KMS-11 (cell line): Measurements from ENCODE around the gene FBXO21.
"Not testable (repeated sequence)": the region's sequence is repeated elsewhere in the genome, so short reads cannot be mapped to it uniquely, and the experiment has no call there.

ENCODE experiments used
- H2AFZ ChIP-seq: fragments of 200-600 bp; sonication (generic); 2 replicates; pipeline ENCODE4 v1.6.1; 2016; ENCODE audit warnings: antibody characterized with exemption, mixed run types, low read depth
- H3K27ac ChIP-seq: fragments of 200-600 bp; sonication (generic); 2 replicates; pipeline ENCODE4 v1.6.1; 2016; ENCODE audit warnings: mild to moderate bottlenecking, mixed run types
- H3K27me3 ChIP-seq: fragments of 200-600 bp; sonication (generic); 2 replicates; pipeline ENCODE4 v1.6.1; 2017; ENCODE audit warnings: mild to moderate bottlenecking, low read depth, mixed run types, moderate library complexity; ENCODE audit not compliant: insufficient read depth
- H3K36me3 ChIP-seq: fragments of 200-600 bp; sonication (generic); 2 replicates; pipeline ENCODE4 v1.6.1; 2017; ENCODE audit warnings: mild to moderate bottlenecking, mixed run types; ENCODE audit not compliant: insufficient read depth
- H3K4me1 ChIP-seq: fragments of 200-600 bp; sonication (generic); 2 replicates; pipeline ENCODE4 v1.6.1; 2016; ENCODE audit warnings: mild to moderate bottlenecking, low read depth, mixed run types; ENCODE audit not compliant: poor library complexity, severe bottlenecking
- H3K4me2 ChIP-seq: fragments of 200-600 bp; sonication (generic); 2 replicates; pipeline ENCODE4 v1.7.0; 2016; ENCODE audit warnings: mild to moderate bottlenecking, mixed run types
- H3K4me3 ChIP-seq: fragments of 200-600 bp; sonication (generic); IDR thresholded peaks from 2 replicates; pipeline ENCODE4 v1.6.1; 2017; ENCODE audit warnings: low read depth, low read length, mixed read lengths; ENCODE audit not compliant: insufficient read depth
- H3K79me2 ChIP-seq: fragments of 200-600 bp; sonication (generic); 2 replicates; pipeline ENCODE4 v1.6.1; 2016; ENCODE audit warnings: low read depth, mixed run types; ENCODE audit not compliant: insufficient read depth
- H3K9ac ChIP-seq: fragments of 200-600 bp; sonication (generic); 2 replicates; pipeline ENCODE4 v1.6.1; 2016; ENCODE audit warnings: mild to moderate bottlenecking, mixed run types
- H4K20me1 ChIP-seq: fragments of 200-600 bp; sonication (generic); 2 replicates; pipeline ENCODE4 v1.6.1; 2016; ENCODE audit warnings: mild to moderate bottlenecking, mixed run types; ENCODE audit not compliant: insufficient read depth
- CTCF ChIP-seq: fragments of 200-600 bp; sonication (generic); conservative IDR thresholded peaks from 2 replicates; pipeline ENCODE4 v1.6.1; 2017; ENCODE audit warnings: low read depth, mild to moderate bottlenecking, antibody characterized with exemption, low read length, moderate library complexity, mixed read lengths

The FBXO21 gene

GRCh38 chr12:117187421-117187820 is 2.8 kb downstream of the FBXO21 start:
- Histone ChIP-seq H3K4me3 (no peak overlapping the region), H3K4me1 (peaks cover 18% of the 10 kb centered on the region), H3K79me2 (peaks cover 21% of the 10 kb centered on the region; the same call in 1 of the 2 replicates), H3K27me3 (no peaks in the 10 kb centered on the region), H2AFZ (no peak overlapping the region), H4K20me1 (no peaks in the 10 kb centered on the region), H3K36me3 (no peaks in the 10 kb centered on the region), H3K4me2 (no peak overlapping the region), H3K27ac (no peak overlapping the region), H3K9ac (no peak overlapping the region)
- no peak for TF ChIP-seq CTCF

- Histone ChIP-seq H3K4me2 (no peak overlapping the region), H3K9ac (no peak overlapping the region), H2AFZ (no peak overlapping the region), H3K27ac (no peak overlapping the region), H3K36me3 (no peaks in the 10 kb centered on the region), H4K20me1 (no peaks in the 10 kb centered on the region), H3K4me1 (peaks cover 5% of the 10 kb centered on the region), H3K27me3 (no peaks in the 10 kb centered on the region), H3K4me3 (no peak overlapping the region), H3K79me2 (0 out of 2 replicates have a peak, but pooled peaks cover 3% of the 10 kb centered on the region)
- no peak for TF ChIP-seq CTCF
These were observed 7.4 kb downstream of the FBXO21 start for GRCh38 chr12:117182866-117183265.

GRCh38 chr12:117181468-117181843 is 8.8 kb downstream of the FBXO21 start:
- H3K4me3 ChIP-seq, H3K79me2 ChIP-seq, H3K27ac ChIP-seq, H3K27me3 ChIP-seq, H3K4me2 ChIP-seq, H2AFZ ChIP-seq, H3K4me1 ChIP-seq, H4K20me1 ChIP-seq, H3K36me3 ChIP-seq, H3K9ac ChIP-seq: not testable (repeated sequence)

GRCh38 chr12:117180758-117181467 is 9.4 kb downstream of the FBXO21 start:
- no peaks in the 10 kb centered on the region for H3K36me3 ChIP-seq
- H3K9ac ChIP-seq, result no peak overlapping the region
- no peaks in the 10 kb centered on the region for H4K20me1 ChIP-seq
- H3K4me2 ChIP-seq, result no peak overlapping the region
- H3K4me3 ChIP-seq, result no peak overlapping the region
- H3K4me1 ChIP-seq, result no peaks in the 10 kb centered on the region
- no peak overlapping the region for H2AFZ ChIP-seq
- H3K27ac ChIP-seq, result no peak overlapping the region
- H3K27me3 ChIP-seq, result no peaks in the 10 kb centered on the region
- no peaks in the 10 kb centered on the region for H3K79me2 ChIP-seq
- no peak for TF ChIP-seq CTCF

DNA sequence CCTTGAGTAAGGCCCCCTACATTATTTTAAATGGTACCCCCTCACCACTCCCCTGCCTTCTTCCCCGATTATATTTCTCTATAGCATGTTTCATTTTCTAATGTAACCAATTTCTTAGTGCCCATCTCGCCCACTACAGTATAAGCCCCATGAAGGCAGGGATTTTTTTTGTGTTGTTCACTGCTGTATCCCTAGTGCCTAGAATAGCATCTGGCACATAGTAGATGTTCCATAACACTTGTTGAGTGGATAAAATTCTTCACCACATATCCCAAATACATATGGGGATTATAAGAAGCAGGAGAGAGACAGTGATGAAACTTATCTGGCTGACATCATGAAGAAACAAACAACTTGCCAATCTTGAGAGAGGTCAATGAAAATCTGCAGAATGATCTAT is 11.5 kb downstream of the FBXO21 start:
- Histone ChIP-seq H3K4me3 (no peak overlapping the region), H3K4me1 (no peaks in the 10 kb centered on the region), H3K4me2 (no peak overlapping the region), H3K27ac (no peak overlapping the region), H2AFZ (no peak overlapping the region), H4K20me1 (no peaks in the 10 kb centered on the region), H3K27me3 (no peaks in the 10 kb centered on the region), H3K9ac (no peak overlapping the region), H3K79me2 (no peaks in the 10 kb centered on the region), H3K36me3 (no peaks in the 10 kb centered on the region)
- no peak for TF ChIP-seq CTCF
